HEK293 (cell line): ENCODE data around the gene OR51S1.

ENCODE experiments used
- CTCF ChIA-PET: fragments of 350-600 bp; formaldehyde crosslinking; extraction: SDS; loops from one replicate; lab custom pipeline; 2021; ENCODE audit warnings: antibody characterized with exemption; lab: Yijun Ruan, JAX
- POLR2A ChIA-PET: fragments of 300-600 bp; formaldehyde crosslinking; extraction: SDS; loops from one replicate; lab custom pipeline; 2020; ENCODE audit warnings: antibody characterized with exemption, inconsistent platforms; lab: Yijun Ruan, JAX
- H3K27ac ChIP-seq: fragments of 200-500 bp; sonication (Bioruptor generic); 2 replicates; pipeline ENCODE4 v1.5.1; 2014; ENCODE audit warnings: low read depth, low read length, control low read depth, inconsistent platforms; ENCODE audit errors: extremely low read depth
- H3K36me3 ChIP-seq, 2 experiments: fragments of 200-500 bp in 1 of 2; sonication (Bioruptor generic) in 1 of 2; 1 replicate in 1 of 2; 2 replicates in 1 of 2; pipeline ENCODE4 v1.5.1; 2014 to 2017; ENCODE audit warnings: inconsistent platforms in 2 of 2, low read length in 2 of 2; ENCODE audit not compliant: control insufficient read depth in 2 of 2, insufficient read depth in 1 of 2
- H3K4me1 ChIP-seq: fragments of 200-500 bp; sonication (Bioruptor generic); 2 replicates; pipeline ENCODE4 v1.5.1; 2014; ENCODE audit warnings: mild to moderate bottlenecking, low read length, inconsistent platforms; ENCODE audit not compliant: control insufficient read depth, insufficient read depth
- H3K4me3 ChIP-seq: 2 replicates; pipeline ENCODE4 v1.5.1; 2011; ENCODE audit warnings: low read depth, mild to moderate bottlenecking, control low read depth, low read length, moderate library complexity
- H3K9me3 ChIP-seq: fragments of 200-500 bp; sonication (Bioruptor generic); 2 replicates; pipeline ENCODE4 v1.5.1; 2014; ENCODE audit warnings: low read depth, low read length, inconsistent platforms; ENCODE audit not compliant: control insufficient read depth, insufficient read depth
- AEBP2 ChIP-seq: fragments of 450-650 bp; formaldehyde crosslinking; IDR thresholded peaks from 2 replicates; pipeline ENCODE4 v1.5.1; 2016; ENCODE audit warnings: missing biosample characterization, missing genetic modification characterization, borderline replicate concordance
- BCL11A ChIP-seq: fragments of 450-650 bp; formaldehyde crosslinking; IDR thresholded peaks from 2 replicates; pipeline ENCODE4 v1.5.1; 2016; ENCODE audit warnings: low read depth, missing biosample characterization, missing genetic modification characterization
- CTCF ChIP-seq: fragments of 450-650 bp; formaldehyde crosslinking; IDR thresholded peaks from 2 replicates; pipeline ENCODE4 v1.5.1; 2016; ENCODE audit warnings: missing biosample characterization, missing genetic modification characterization
- ELK4 ChIP-seq: IDR thresholded peaks from 2 replicates; pipeline ENCODE4 v1.6.1; 2011; ENCODE audit warnings: mild to moderate bottlenecking, low read depth, low read length, borderline replicate concordance
- HOXA7 ChIP-seq: sonication (generic); formaldehyde crosslinking; IDR thresholded peaks from 2 replicates; pipeline ENCODE4 v1.8.1; 2022; ENCODE audit warnings: missing genetic modification reagents, borderline replicate concordance
- PRDM1 ChIP-seq: fragments of 450-650 bp; formaldehyde crosslinking; IDR thresholded peaks from 2 replicates; pipeline ENCODE4; 2016; ENCODE audit warnings: missing biosample characterization, missing genetic modification characterization
- ZBTB10 ChIP-seq: fragments of 450-650 bp; formaldehyde crosslinking; IDR thresholded peaks from 2 replicates; pipeline ENCODE4 v1.5.1; 2016; ENCODE audit warnings: missing biosample characterization, missing genetic modification characterization
- ZNF10 ChIP-seq: fragments of 450-650 bp; formaldehyde crosslinking; IDR thresholded peaks from 2 replicates; pipeline ENCODE4 v1.5.1; 2017; ENCODE audit warnings: missing biosample characterization, missing genetic modification characterization
- ZNF169 ChIP-seq: fragments of 450-650 bp; formaldehyde crosslinking; IDR thresholded peaks from 2 replicates; pipeline ENCODE4 v1.5.1; 2016; ENCODE audit warnings: missing biosample characterization, missing genetic modification characterization
- ZNF175 ChIP-seq: fragments of 450-650 bp; formaldehyde crosslinking; IDR thresholded peaks from 2 replicates; pipeline ENCODE4 v1.5.1; 2016; ENCODE audit warnings: missing biosample characterization, missing genetic modification characterization
- ZNF214 ChIP-seq: fragments of 450-650 bp; formaldehyde crosslinking; IDR thresholded peaks from 2 replicates; pipeline ENCODE4 v1.5.1; 2017; ENCODE audit warnings: missing biosample characterization, mild to moderate bottlenecking, missing genetic modification characterization, borderline replicate concordance
- ZNF23 ChIP-seq: fragments of 450-650 bp; formaldehyde crosslinking; IDR thresholded peaks from 2 replicates; pipeline ENCODE4 v1.5.1; 2016; ENCODE audit warnings: missing biosample characterization, missing genetic modification characterization, borderline replicate concordance
- ZNF239 ChIP-seq: fragments of 450-650 bp; formaldehyde crosslinking; IDR thresholded peaks from 2 replicates; pipeline ENCODE4 v1.5.1; 2016; ENCODE audit warnings: missing biosample characterization, missing genetic modification characterization
- ZNF335 ChIP-seq: fragments of 450-650 bp; formaldehyde crosslinking; conservative IDR thresholded peaks from 2 replicates; pipeline ENCODE4 v1.5.1; 2016; ENCODE audit warnings: missing biosample characterization, missing genetic modification characterization
- ZNF488 ChIP-seq: fragments of 450-650 bp; formaldehyde crosslinking; IDR thresholded peaks from 2 replicates; pipeline ENCODE4 v1.5.1; 2016; ENCODE audit warnings: missing biosample characterization, missing genetic modification characterization
- ZNF501 ChIP-seq: fragments of 450-650 bp; formaldehyde crosslinking; IDR thresholded peaks from 2 replicates; pipeline ENCODE4 v1.5.1; 2016; ENCODE audit warnings: missing biosample characterization, missing genetic modification characterization
- ZNF544 ChIP-seq: fragments of 450-650 bp; formaldehyde crosslinking; IDR thresholded peaks from 2 replicates; pipeline ENCODE4 v1.5.0; 2017; ENCODE audit warnings: missing biosample characterization, missing genetic modification characterization
- ZNF555 ChIP-seq: fragments of 450-650 bp; formaldehyde crosslinking; conservative IDR thresholded peaks from 2 replicates; pipeline ENCODE4 v1.5.1; 2017; ENCODE audit warnings: missing biosample characterization, mild to moderate bottlenecking, missing genetic modification characterization, inconsistent platforms
- ZNF596 ChIP-seq: fragments of 450-650 bp; IDR thresholded peaks from 2 replicates; pipeline ENCODE4 v1.5.0; 2018; ENCODE audit warnings: missing biosample characterization, mild to moderate bottlenecking, missing genetic modification characterization, moderate library complexity
- ZSCAN23 ChIP-seq: fragments of 450-650 bp; formaldehyde crosslinking; IDR thresholded peaks from 2 replicates; pipeline ENCODE4 v1.5.1; 2016; ENCODE audit warnings: missing biosample characterization, missing genetic modification characterization
- ZXDB ChIP-seq: fragments of 450-650 bp; formaldehyde crosslinking; IDR thresholded peaks from 2 replicates; pipeline ENCODE4 v1.5.1; 2016; ENCODE audit warnings: missing biosample characterization, missing genetic modification characterization
- TF ChIP-seq, protein P1 (sequence below): fragments of 450-650 bp; formaldehyde crosslinking; IDR thresholded peaks from 2 replicates; pipeline ENCODE4 v1.5.1; 2016; ENCODE audit warnings: missing biosample characterization, missing genetic modification characterization
- TF ChIP-seq, protein P2 (sequence below): fragments of 450-650 bp; formaldehyde crosslinking; IDR thresholded peaks from 2 replicates; pipeline ENCODE4 v1.5.1; 2016; ENCODE audit warnings: missing biosample characterization, missing genetic modification characterization

OR51S1 gene

DNA sequence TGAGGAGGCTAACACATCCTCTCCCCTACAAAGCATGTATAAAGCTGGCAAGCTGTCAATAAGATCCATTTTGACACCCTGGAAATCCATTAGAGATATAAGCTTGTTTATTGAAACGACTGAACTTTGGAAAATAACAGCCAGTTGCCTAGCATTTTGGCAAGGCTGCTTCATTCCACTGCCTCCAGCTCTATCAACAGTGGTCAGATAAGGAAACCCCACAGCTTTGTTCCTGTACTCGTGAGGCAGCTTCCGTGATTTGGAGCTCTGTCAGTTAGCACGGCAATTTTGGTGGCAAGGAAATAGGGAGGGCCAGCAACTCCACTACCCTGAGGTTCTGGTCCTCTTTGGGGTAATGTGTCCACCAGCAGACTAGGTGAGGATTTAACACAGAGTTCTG is 2.0 kb upstream of the OR51S1 start (continued):
- TF ChIP-seq AEBP2 (tag by site-specific recombination) = no peak
- TF ChIP-seq CTCF (tag by site-specific recombination) = no peak
- TF ChIP-seq ELK4 = no peak
- no peak for TF ChIP-seq ZNF214 (tag by site-specific recombination)
- no peak for TF ChIP-seq ZNF544
- TF ChIP-seq ZSCAN23 = no peak
- TF ChIP-seq ZNF169 (tag by site-specific recombination) = no peak
- no peak for TF ChIP-seq ZNF555

GRCh38 chr11:4839851-4840549 is 9.0 kb downstream of the OR51S1 start:
- Histone ChIP-seq H3K4me3 (no peak overlapping the region), H3K36me3 (no peaks in the 10 kb centered on the region), H3K27ac (no peak overlapping the region), H3K9me3 (no peaks in the 10 kb centered on the region), H3K4me1 (no peaks in the 10 kb centered on the region)
- ChIA-PET CTCF (no interaction called here), POLR2A (no interaction called here)
- TF ChIP-seq ZNF10 (no peak), ZXDB (tag by site-specific recombination) (no peak), ZNF175 (no peak), PRDM1 (tag by site-specific recombination) (no peak), ZNF501 (tag by site-specific recombination) (no peak), ZNF596 (tag by site-specific recombination) (no peak), ZNF239 (tag by site-specific recombination) (no peak), ZBTB10 (tag by site-specific recombination) (no peak), ZSCAN23 (no peak), ZNF23 (no peak), HOXA7 (no peak), ZNF555 (no peak), ZNF335 (tag by site-specific recombination) (no peak), BCL11A (tag by site-specific recombination) (no peak), ZNF488 (tag by site-specific recombination) (no peak)
- TF ChIP-seq, protein P1, sequence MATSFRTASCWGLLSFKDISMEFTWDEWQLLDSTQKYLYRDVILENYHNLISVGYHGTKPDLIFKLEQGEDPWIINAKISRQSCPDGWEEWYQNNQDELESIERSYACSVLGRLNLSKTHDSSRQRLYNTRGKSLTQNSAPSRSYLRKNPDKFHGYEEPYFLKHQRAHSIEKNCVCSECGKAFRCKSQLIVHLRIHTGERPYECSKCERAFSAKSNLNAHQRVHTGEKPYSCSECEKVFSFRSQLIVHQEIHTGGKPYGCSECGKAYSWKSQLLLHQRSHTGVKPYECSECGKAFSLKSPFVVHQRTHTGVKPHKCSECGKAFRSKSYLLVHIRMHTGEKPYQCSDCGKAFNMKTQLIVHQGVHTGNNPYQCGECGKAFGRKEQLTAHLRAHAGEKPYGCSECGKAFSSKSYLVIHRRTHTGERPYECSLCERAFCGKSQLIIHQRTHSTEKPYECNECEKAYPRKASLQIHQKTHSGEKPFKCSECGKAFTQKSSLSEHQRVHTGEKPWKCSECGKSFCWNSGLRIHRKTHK (tag by site-specific recombination) = no peak
- TF ChIP-seq, protein P2, sequence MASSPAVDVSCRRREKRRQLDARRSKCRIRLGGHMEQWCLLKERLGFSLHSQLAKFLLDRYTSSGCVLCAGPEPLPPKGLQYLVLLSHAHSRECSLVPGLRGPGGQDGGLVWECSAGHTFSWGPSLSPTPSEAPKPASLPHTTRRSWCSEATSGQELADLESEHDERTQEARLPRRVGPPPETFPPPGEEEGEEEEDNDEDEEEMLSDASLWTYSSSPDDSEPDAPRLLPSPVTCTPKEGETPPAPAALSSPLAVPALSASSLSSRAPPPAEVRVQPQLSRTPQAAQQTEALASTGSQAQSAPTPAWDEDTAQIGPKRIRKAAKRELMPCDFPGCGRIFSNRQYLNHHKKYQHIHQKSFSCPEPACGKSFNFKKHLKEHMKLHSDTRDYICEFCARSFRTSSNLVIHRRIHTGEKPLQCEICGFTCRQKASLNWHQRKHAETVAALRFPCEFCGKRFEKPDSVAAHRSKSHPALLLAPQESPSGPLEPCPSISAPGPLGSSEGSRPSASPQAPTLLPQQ (tag by site-specific recombination) = no peak
